WERI-Rb-1 (cell line): ENCODE measurements around the gene ACTN1.
"Not testable (repeated sequence)": the region's sequence is repeated elsewhere in the genome, so short reads cannot be mapped to it uniquely, and the experiment has no call there.

Experiments
- DNase-seq: peaks from one replicate; pipeline ENCODE4 v3.0.0-alpha.2; 2020
- H3K27ac ChIP-seq: fragments of 250-450 bp; sonication (Bioruptor Pico); 2 replicates; pipeline ENCODE4 v1.5.1; 2020; ENCODE audit warnings: mild to moderate bottlenecking, moderate library complexity
- H3K27me3 ChIP-seq: fragments of 250-450 bp; sonication (Bioruptor Pico); 2 replicates; pipeline ENCODE4 v1.5.1; 2021; ENCODE audit warnings: mild to moderate bottlenecking, low read depth, moderate library complexity; ENCODE audit not compliant: insufficient read depth, severe bottlenecking
- H3K36me3 ChIP-seq: fragments of 250-450 bp; sonication (Bioruptor Pico); 2 replicates; pipeline ENCODE4 v1.5.1; 2020; ENCODE audit warnings: mild to moderate bottlenecking, moderate library complexity
- H3K4me3 ChIP-seq: 2 replicates; pipeline ENCODE4 v1.5.1; 2011; ENCODE audit warnings: low read depth, mild to moderate bottlenecking, control low read depth, low read length
- H3K9me3 ChIP-seq: fragments of 250-450 bp; sonication (Bioruptor Pico); 2 replicates; pipeline ENCODE4 v1.5.1; 2021; ENCODE audit warnings: mild to moderate bottlenecking, moderate library complexity; ENCODE audit not compliant: severe bottlenecking
- CTCF ChIP-seq: IDR thresholded peaks from 2 replicates; pipeline ENCODE4 v1.5.1; 2011; ENCODE audit warnings: low read depth, mild to moderate bottlenecking, control low read depth, inconsistent platforms, low read length

The ACTN1 gene

GRCh38 chr14:68860771-68861170, 118.3 kb downstream of the ACTN1 start:
- peak; percentile 76 for DNase-seq
- Histone ChIP-seq H3K36me3 (no peaks in the 10 kb centered on the region), H3K4me3 (no peak overlapping the region), H3K9me3 (no peaks in the 10 kb centered on the region), H3K27ac (no peak overlapping the region), H3K27me3 (no peaks in the 10 kb centered on the region)
- TF ChIP-seq CTCF, result no peak

- no peak overlapping the region for H3K4me3 ChIP-seq
- no peaks in the 10 kb centered on the region for H3K9me3 ChIP-seq
- H3K36me3 ChIP-seq, result no peaks in the 10 kb centered on the region
- DNase-seq, result no peak
- H3K27ac ChIP-seq, result no peak overlapping the region
- H3K27me3 ChIP-seq, result no peaks in the 10 kb centered on the region
- no peak for TF ChIP-seq CTCF
These were observed 121.5 kb downstream of the ACTN1 start for GRCh38 chr14:68857516-68858070.

GRCh38 chr14:68856572-68856971, 122.5 kb downstream of the ACTN1 start:
- Histone ChIP-seq H3K36me3 (no peaks in the 10 kb centered on the region), H3K9me3 (no peaks in the 10 kb centered on the region), H3K27me3 (no peaks in the 10 kb centered on the region), H3K27ac (no peak overlapping the region), H3K4me3 (no peak overlapping the region)
- DNase-seq, result no peak
- no peak for TF ChIP-seq CTCF

GRCh38 chr14:68854421-68854820, 124.7 kb downstream of the ACTN1 start:
- no peak for TF ChIP-seq CTCF
- H3K4me3 ChIP-seq, result no peak overlapping the region
- no peaks in the 10 kb centered on the region for H3K27me3 ChIP-seq
- no peak overlapping the region for H3K27ac ChIP-seq
- no peaks in the 10 kb centered on the region for H3K36me3 ChIP-seq
- no peaks in the 10 kb centered on the region for H3K9me3 ChIP-seq
- no peak for DNase-seq

- H3K9me3 ChIP-seq, result no peaks in the 10 kb centered on the region
- no peak for TF ChIP-seq CTCF
- H3K4me3 ChIP-seq, result no peak overlapping the region
- H3K27me3 ChIP-seq, result no peaks in the 10 kb centered on the region
- no peaks in the 10 kb centered on the region for H3K36me3 ChIP-seq
- DNase-seq, result no peak
- H3K27ac ChIP-seq, result no peak overlapping the region
These were observed 125.4 kb downstream of the ACTN1 start for GRCh38 chr14:68853749-68854148.

GRCh38 chr14:68852493-68852892, 126.6 kb downstream of the ACTN1 start:
- H3K27ac ChIP-seq, H3K4me3 ChIP-seq, H3K9me3 ChIP-seq, H3K27me3 ChIP-seq, DNase-seq, H3K36me3 ChIP-seq: not testable (repeated sequence)
